ENCODE results near the gene EYA2. TPM values are rescaled to one million over a fixed set of nuclear protein-coding genes. Genes with fewer than 3 reads are reported as not detected.

EYA2 gene
- total RNA-seq, 2 experiments from 2014 or later, result not detected

DNA sequence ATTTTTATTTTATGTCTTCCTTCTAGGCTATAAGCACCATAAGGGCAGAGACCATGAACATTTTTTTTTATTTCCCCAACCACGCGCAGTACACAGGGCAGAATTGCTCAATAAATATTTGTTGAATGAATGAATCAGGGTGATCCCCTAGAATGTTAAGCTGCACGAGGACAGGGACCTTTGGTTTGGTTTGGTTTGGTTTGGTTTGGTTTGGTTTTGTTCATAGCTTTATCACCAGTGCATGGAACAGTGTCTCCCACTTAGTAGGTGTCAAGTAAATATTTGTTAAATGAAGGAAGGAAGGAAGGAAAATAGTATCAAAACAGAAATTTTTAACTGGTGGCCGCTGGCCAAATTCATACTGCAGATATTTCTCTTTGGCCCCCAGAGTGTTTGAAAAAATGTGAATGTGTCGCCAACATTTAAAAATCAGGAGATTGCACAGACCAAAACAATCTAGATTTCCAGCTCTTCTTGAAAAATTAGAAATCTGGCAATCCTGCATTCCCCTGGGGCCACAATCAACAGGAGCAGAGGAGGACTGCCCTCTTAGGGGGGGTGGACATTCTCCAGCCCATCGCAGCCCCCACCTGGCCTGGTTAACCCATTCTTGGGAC is 205.3 kb downstream of the EYA2 start:
- H3K9me3 Mint-ChIP-seq, result peaks cover 16% of the 10 kb centered on the region
- H3K36me3 Mint-ChIP-seq, result no peaks in the 10 kb centered on the region
- peaks cover 30% of the 10 kb centered on the region for H3K27me3 Mint-ChIP-seq
- H3K4me1 Mint-ChIP-seq, result no peaks in the 10 kb centered on the region
- no peak overlapping the region for H3K27ac Mint-ChIP-seq
- no peak for DNase-seq
- H3K4me3 Mint-ChIP-seq, result no peak overlapping the region

GRCh38 chr20:47102629-47103028 is 208.0 kb downstream of the EYA2 start:
- Mint-ChIP-seq H3K9me3 (peaks cover 11% of the 10 kb centered on the region), H3K27me3 (peaks cover 34% of the 10 kb centered on the region), H3K4me3 (no peak overlapping the region), H3K4me1 (no peaks in the 10 kb centered on the region), H3K27ac (no peak overlapping the region), H3K36me3 (no peaks in the 10 kb centered on the region)
- DNase-seq, result no peak

- peaks cover 21% of the 10 kb centered on the region for H3K27me3 Mint-ChIP-seq
- peaks cover 13% of the 10 kb centered on the region for H3K9me3 Mint-ChIP-seq
- no peaks in the 10 kb centered on the region for H3K36me3 Mint-ChIP-seq
- H3K4me3 Mint-ChIP-seq, result no peak overlapping the region
- H3K27ac Mint-ChIP-seq, result no peak overlapping the region
- DNase-seq, result no peak
- no peaks in the 10 kb centered on the region for H3K4me1 Mint-ChIP-seq
Measured at GRCh38 chr20:47106786-47107185, 212.1 kb downstream of the EYA2 start.

GRCh38 chr20:47108994-47109393 is 214.4 kb downstream of the EYA2 start:
- Mint-ChIP-seq H3K4me1 (no peaks in the 10 kb centered on the region), H3K36me3 (no peaks in the 10 kb centered on the region), H3K27me3 (peaks cover 15% of the 10 kb centered on the region), H3K9me3 (peaks cover 5% of the 10 kb centered on the region), H3K27ac (no peak overlapping the region), H3K4me3 (no peak overlapping the region)
- no peak for DNase-seq

- Mint-ChIP-seq H3K4me1 (no peaks in the 10 kb centered on the region), H3K36me3 (no peaks in the 10 kb centered on the region), H3K27ac (no peak overlapping the region), H3K27me3 (peaks cover 13% of the 10 kb centered on the region), H3K4me3 (no peak overlapping the region), H3K9me3 (peaks cover 6% of the 10 kb centered on the region)
- no peak for DNase-seq
Measured at GRCh38 chr20:47110819-47111218, 216.2 kb downstream of the EYA2 start.

DNA sequence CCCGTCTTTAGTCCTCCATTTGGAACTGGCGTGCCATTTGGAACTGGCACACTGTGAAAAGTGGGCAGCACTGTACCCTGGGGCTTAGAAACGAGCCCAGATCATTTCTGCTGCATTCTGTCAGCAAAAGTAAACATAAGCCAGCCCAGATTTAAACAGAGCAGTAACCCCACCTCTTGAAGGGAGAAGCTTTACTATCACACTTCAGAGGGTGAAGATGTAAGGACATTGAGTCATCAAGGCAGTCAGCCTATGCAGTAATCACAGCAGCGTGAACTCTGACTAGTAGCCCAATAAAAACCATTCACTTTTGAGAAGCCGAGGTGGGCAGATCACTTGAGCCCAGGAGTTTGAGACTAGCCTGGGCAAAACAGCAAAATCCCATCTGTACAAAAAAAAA is 216.9 kb downstream of the EYA2 start:
- DNase-seq, result no peak
- Mint-ChIP-seq H3K4me1 (no peaks in the 10 kb centered on the region), H3K36me3 (no peaks in the 10 kb centered on the region), H3K27ac (no peak overlapping the region), H3K4me3 (no peak overlapping the region), H3K9me3 (peaks cover 7% of the 10 kb centered on the region), H3K27me3 (peaks cover 13% of the 10 kb centered on the region)

DNA sequence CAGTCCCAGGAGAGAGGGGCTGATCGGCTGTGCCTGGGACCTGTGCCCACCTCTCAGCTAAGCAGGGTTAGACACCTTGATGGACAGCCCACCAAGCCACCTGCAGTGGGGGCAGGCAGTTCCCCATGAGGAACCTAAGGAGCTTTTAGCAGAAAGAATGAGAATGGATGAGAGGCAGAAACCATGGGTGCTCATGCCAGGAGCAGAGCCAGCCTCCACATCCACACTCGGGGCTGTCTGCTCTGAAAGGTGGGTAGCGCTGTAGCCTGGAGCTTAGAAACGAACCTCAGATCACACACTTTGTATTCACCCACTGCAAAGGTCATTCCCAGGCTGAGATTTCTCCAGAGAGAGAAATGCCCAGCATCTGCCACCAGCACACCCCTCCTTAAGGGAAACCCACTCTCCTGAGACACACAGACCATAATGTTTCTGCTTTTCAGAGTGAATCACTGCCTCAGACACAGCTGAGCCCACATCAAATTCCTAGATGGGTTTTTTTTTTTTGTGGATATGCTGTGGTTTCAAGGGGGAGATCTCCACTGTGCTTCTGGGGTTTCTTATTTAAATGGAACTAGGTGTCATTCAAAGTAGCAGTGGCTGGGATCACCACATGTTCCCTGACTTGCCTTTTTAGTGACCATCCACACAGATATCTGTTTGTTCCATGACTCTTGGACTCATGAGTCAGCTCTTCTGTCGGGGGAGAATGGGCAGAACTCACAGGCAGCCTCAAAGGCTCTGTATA is 218.9 kb downstream of the EYA2 start:
- H3K4me3 Mint-ChIP-seq, result no peak overlapping the region
- H3K27ac Mint-ChIP-seq, result no peak overlapping the region
- H3K36me3 Mint-ChIP-seq, result no peaks in the 10 kb centered on the region
- peaks cover 7% of the 10 kb centered on the region for H3K9me3 Mint-ChIP-seq
- peaks cover 9% of the 10 kb centered on the region for H3K27me3 Mint-ChIP-seq
- no peak for DNase-seq
- H3K4me1 Mint-ChIP-seq, result peaks cover under 1% of the 10 kb centered on the region

- Mint-ChIP-seq H3K4me3 (no peak overlapping the region), H3K4me1 (peaks cover 2% of the 10 kb centered on the region), H3K27me3 (peaks cover 18% of the 10 kb centered on the region), H3K36me3 (no peaks in the 10 kb centered on the region), H3K27ac (no peak overlapping the region), H3K9me3 (peaks cover 7% of the 10 kb centered on the region)
- no peak for DNase-seq
Measured at GRCh38 chr20:47115694-47116093, 221.1 kb downstream of the EYA2 start.

- no peaks in the 10 kb centered on the region for H3K36me3 Mint-ChIP-seq
Measured at GRCh38 chr20:47117371-47117770, 222.7 kb downstream of the EYA2 start.

DNA sequence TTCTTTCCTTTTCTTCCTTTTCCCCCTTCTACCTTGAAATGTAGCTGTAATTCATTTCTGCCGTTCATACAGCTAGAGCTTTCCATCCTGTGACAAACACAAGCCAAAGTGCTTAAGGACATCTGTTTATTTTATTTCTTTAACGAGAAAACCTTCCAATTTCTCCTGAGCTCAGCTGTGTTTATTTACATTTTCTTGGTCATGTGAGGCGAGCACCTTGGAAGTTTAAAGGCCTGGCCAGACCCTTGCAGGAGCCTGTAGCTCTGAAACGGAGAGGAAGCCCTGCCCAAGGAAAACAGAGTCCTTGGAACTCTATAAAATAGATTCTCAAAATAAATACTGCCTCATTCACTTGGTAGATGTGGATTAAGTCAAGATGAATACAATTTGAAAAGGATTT is 223.1 kb downstream of the EYA2 start:
- DNase-seq, result no peak
- Mint-ChIP-seq H3K9me3 (peaks cover 2% of the 10 kb centered on the region), H3K27me3 (peaks cover 18% of the 10 kb centered on the region), H3K4me1 (peaks cover 2% of the 10 kb centered on the region), H3K27ac (no peak overlapping the region), H3K4me3 (no peak overlapping the region), H3K36me3 (no peaks in the 10 kb centered on the region)

More at GRCh38 chr20:47117371-47117770, 222.7 kb downstream of the EYA2 start:
- peaks cover 2% of the 10 kb centered on the region for H3K4me1 Mint-ChIP-seq
- peaks cover 2% of the 10 kb centered on the region for H3K9me3 Mint-ChIP-seq
- no peak overlapping the region for H3K4me3 Mint-ChIP-seq
- DNase-seq, result no peak
- peaks cover 18% of the 10 kb centered on the region for H3K27me3 Mint-ChIP-seq
- no peak overlapping the region for H3K27ac Mint-ChIP-seq

- DNase-seq, result no peak
- H3K27me3 Mint-ChIP-seq, result peaks cover 18% of the 10 kb centered on the region
- H3K4me1 Mint-ChIP-seq, result peaks cover 2% of the 10 kb centered on the region
- H3K9me3 Mint-ChIP-seq, result peaks cover 2% of the 10 kb centered on the region
- no peak overlapping the region for H3K27ac Mint-ChIP-seq
- H3K36me3 Mint-ChIP-seq, result no peaks in the 10 kb centered on the region
- H3K4me3 Mint-ChIP-seq, result no peak overlapping the region
Measured at GRCh38 chr20:47118206-47118605, 223.6 kb downstream of the EYA2 start.

DNA sequence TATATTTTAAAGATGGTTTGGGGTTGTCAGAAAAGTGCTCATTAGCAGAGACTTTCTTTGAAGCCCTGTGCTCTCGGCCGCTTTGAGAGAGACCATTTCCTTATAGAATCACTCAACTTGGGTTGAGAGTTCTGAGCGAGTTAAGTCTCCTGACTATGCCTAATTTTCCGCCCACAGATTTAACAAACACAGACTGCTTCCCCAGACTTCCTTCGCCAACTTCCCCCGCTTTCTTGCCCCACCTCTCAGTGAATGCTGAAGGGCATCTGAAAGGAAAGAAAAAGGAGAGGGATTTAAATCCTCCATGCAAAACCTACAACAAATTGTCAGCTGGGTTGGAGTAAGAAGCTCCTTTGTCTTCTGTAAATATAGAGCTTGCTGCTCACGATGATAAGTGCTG is 224.0 kb downstream of the EYA2 start:
- H3K4me3 Mint-ChIP-seq, result no peak overlapping the region
- H3K36me3 Mint-ChIP-seq, result no peaks in the 10 kb centered on the region
- H3K27ac Mint-ChIP-seq, result no peak overlapping the region
- H3K4me1 Mint-ChIP-seq, result peaks cover 2% of the 10 kb centered on the region
- DNase-seq, result no peak
- H3K27me3 Mint-ChIP-seq, result peaks cover 20% of the 10 kb centered on the region
- H3K9me3 Mint-ChIP-seq, result peaks cover 2% of the 10 kb centered on the region

DNA sequence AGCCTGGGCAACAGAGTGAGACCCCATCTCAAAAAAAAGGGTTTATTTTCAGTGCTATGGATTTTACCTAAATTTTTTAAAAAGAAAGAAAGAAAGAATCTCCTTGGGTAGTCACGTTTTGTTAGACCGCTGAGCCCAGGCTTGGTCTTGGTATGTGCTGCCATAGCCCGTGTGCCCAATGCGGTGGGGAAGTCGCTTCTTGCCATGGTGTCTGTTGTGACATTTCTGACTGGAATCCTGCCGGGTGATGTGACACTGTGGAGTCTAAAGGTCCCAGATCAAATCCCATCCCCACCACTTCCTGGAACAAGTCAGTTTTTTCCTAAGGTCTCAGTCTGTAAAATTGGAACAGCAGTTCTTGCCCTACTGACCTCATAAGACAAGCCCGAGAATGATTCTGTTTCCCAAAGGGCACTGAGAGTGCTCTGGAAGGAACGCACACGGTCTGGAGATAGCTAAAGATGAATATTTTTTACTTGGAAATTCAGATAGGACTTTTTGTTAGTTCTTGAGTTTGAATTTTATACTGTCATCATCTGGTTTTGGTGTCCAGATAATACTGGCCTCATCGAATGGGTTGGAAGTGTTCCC is 225.8 kb downstream of the EYA2 start:
- Mint-ChIP-seq H3K27ac (no peak overlapping the region), H3K9me3 (peaks cover 2% of the 10 kb centered on the region), H3K27me3 (peaks cover 20% of the 10 kb centered on the region), H3K4me1 (peaks cover 2% of the 10 kb centered on the region), H3K4me3 (no peak overlapping the region), H3K36me3 (no peaks in the 10 kb centered on the region)
- no peak for DNase-seq

GRCh38 chr20:47122560-47122959 is 227.9 kb downstream of the EYA2 start:
- Mint-ChIP-seq H3K9me3 (no peaks in the 10 kb centered on the region), H3K36me3 (no peaks in the 10 kb centered on the region), H3K27ac (no peak overlapping the region), H3K4me1 (peaks cover 2% of the 10 kb centered on the region), H3K4me3 (no peak overlapping the region), H3K27me3 (peaks cover 29% of the 10 kb centered on the region)
- DNase-seq, result no peak

DNA sequence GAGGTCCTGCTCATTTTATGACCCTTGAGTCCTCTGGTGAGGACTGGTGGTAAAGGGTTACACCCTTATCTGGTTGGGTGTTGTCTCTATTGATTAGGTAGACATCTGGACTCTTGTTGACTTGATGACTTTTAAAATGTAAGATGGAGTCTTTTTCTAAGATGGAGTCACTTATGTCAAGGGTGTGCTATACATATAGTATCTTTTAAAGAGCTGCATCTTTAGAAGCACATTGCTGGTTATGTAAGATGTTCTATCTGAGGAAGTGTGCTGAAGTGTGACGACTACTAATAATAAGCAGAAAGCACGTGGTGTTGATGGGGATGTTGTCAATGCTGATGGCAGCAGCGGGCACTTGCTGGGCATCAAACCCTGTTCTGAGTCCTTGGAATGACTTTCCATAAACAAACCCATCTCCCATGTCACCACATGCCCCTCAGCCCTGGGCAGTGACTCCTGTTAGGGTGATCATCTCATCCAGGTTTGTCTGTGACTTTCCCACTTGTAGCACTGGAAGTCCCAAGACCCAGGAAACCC is 229.6 kb downstream of the EYA2 start:
- Mint-ChIP-seq H3K4me1 (no peaks in the 10 kb centered on the region), H3K4me3 (no peak overlapping the region), H3K27ac (no peak overlapping the region), H3K27me3 (peaks cover 38% of the 10 kb centered on the region), H3K9me3 (no peaks in the 10 kb centered on the region), H3K36me3 (no peaks in the 10 kb centered on the region)
- no peak for DNase-seq

- no peaks in the 10 kb centered on the region for H3K4me1 Mint-ChIP-seq
- no peak for DNase-seq
- no peaks in the 10 kb centered on the region for H3K9me3 Mint-ChIP-seq
- H3K4me3 Mint-ChIP-seq, result no peak overlapping the region
- H3K36me3 Mint-ChIP-seq, result no peaks in the 10 kb centered on the region
- H3K27me3 Mint-ChIP-seq, result peaks cover 41% of the 10 kb centered on the region
- no peak overlapping the region for H3K27ac Mint-ChIP-seq
Measured at GRCh38 chr20:47125508-47125757, 230.8 kb downstream of the EYA2 start.
